ENCODE results near the gene MSH5.

- TF ChIP-seq CTCF (IDR thresholded peaks at IDR 0.05): no peak
- no peak for TF ChIP-seq ZFX (IDR thresholded peaks at IDR 0.05; ENCODE audit: borderline replicate concordance)
Measured at GRCh38 chr6:31775633-31776484, 36.1 kb downstream of the MSH5 start.
